Neuronal stem cell (in vitro differentiated cells): ENCODE results near the gene TPP1.

Experiments
- DNase-seq: peaks from one replicate; pipeline ENCODE4 v3.0.0-alpha.2; 2013; ENCODE audit warnings: low spot score
- H2AFZ ChIP-seq: one replicate; pipeline ENCODE4 v1.6.1; 2013; ENCODE audit warnings: mild to moderate bottlenecking, low read length, inconsistent platforms
- H2AK5ac ChIP-seq: 2 replicates; pipeline ENCODE4 v1.6.1; 2013; ENCODE audit warnings: low read depth, mild to moderate bottlenecking, inconsistent platforms, low read length, moderate library complexity, mixed read lengths
- H2BK120ac ChIP-seq: 2 replicates; pipeline ENCODE4 v1.6.1; 2013; ENCODE audit warnings: low read depth, mild to moderate bottlenecking, inconsistent platforms, low read length, moderate library complexity, mixed read lengths
- H2BK12ac ChIP-seq: one replicate; pipeline ENCODE4 v1.6.1; 2013; ENCODE audit warnings: low read length, inconsistent platforms
- H2BK15ac ChIP-seq: 2 replicates; pipeline ENCODE4 v1.6.1; 2013; ENCODE audit warnings: mild to moderate bottlenecking, low read length, inconsistent platforms, mixed read lengths
- H2BK5ac ChIP-seq: one replicate; pipeline ENCODE4 v1.6.1; 2013; ENCODE audit warnings: inconsistent platforms, mild to moderate bottlenecking, low read length, moderate library complexity
- H3K14ac ChIP-seq: one replicate; pipeline ENCODE4 v1.6.1; 2013; ENCODE audit warnings: low read length, inconsistent platforms
- H3K18ac ChIP-seq: 2 replicates; pipeline ENCODE4 v1.6.1; 2013; ENCODE audit warnings: low read length, inconsistent platforms
- H3K23ac ChIP-seq: 2 replicates; pipeline ENCODE4 v1.6.1; 2013; ENCODE audit warnings: low read depth, mild to moderate bottlenecking, mixed read lengths, low read length, inconsistent platforms; ENCODE audit not compliant: poor library complexity
- H3K27ac ChIP-seq: replicated peaks from 3 replicates; pipeline ENCODE4 v1.5.1; 2013; ENCODE audit warnings: low read length, inconsistent platforms
- H3K27me3 ChIP-seq, 3 experiments: 2 replicates each; pipeline ENCODE4 v1.6.1; 2013; ENCODE audit warnings: low read length in 3 of 3, mild to moderate bottlenecking in 2 of 3, inconsistent platforms in 1 of 3, low read depth in 1 of 3, mixed read lengths in 1 of 3, moderate library complexity in 1 of 3; ENCODE audit not compliant: control insufficient read depth in 3 of 3, insufficient read depth in 3 of 3
- H3K36me3 ChIP-seq, 2 donors: replicated peaks in 1 of 2; 2 replicates each; pipeline ENCODE4 v1.6.1; 2013; ENCODE audit warnings: low read length in 2 of 2; ENCODE audit not compliant: control insufficient read depth in 2 of 2, insufficient read depth in 2 of 2
- H3K4ac ChIP-seq: 2 replicates; pipeline ENCODE4 v1.6.1; 2013; ENCODE audit warnings: inconsistent platforms, mild to moderate bottlenecking, low read length, moderate library complexity
- H3K4me1 ChIP-seq, 2 donors: 1 replicate in 1 of 2; 2 replicates in 1 of 2; pipeline ENCODE4 v1.6.1; 2013; ENCODE audit warnings: low read length in 2 of 2, low read depth in 1 of 2; ENCODE audit not compliant: control insufficient read depth in 2 of 2, insufficient read depth in 1 of 2
- H3K4me2 ChIP-seq: one replicate; pipeline ENCODE4 v1.6.1; 2013; ENCODE audit warnings: mild to moderate bottlenecking, low read length, inconsistent platforms; ENCODE audit not compliant: insufficient read depth, poor library complexity, severe bottlenecking
- H3K4me3 ChIP-seq, 2 donors: 2 replicates each; pipeline ENCODE4 v1.5.1; 2013; ENCODE audit warnings: low read length in 2 of 2, mild to moderate bottlenecking in 2 of 2, inconsistent platforms in 1 of 2, moderate library complexity in 1 of 2
- H3K79me1 ChIP-seq: one replicate; pipeline ENCODE4 v1.6.1; 2013; ENCODE audit warnings: low read depth, mild to moderate bottlenecking, inconsistent platforms, low read length, moderate library complexity
- H3K9ac ChIP-seq: one replicate; pipeline ENCODE4 v1.6.1; 2013; ENCODE audit warnings: mild to moderate bottlenecking, low read depth, low read length, inconsistent platforms; ENCODE audit not compliant: poor library complexity
- H3K9me3 ChIP-seq, 2 donors: replicated peaks in 1 of 2; 2 replicates each; pipeline versions ENCODE3 to v1.6.1; 2013; ENCODE audit warnings: low read length in 2 of 2, mild to moderate bottlenecking in 2 of 2, inconsistent platforms in 1 of 2, low read depth in 1 of 2, mixed read lengths in 1 of 2, moderate library complexity in 1 of 2; ENCODE audit not compliant: control insufficient read depth in 2 of 2, insufficient read depth in 1 of 2
- H4K8ac ChIP-seq: one replicate; pipeline ENCODE4 v1.6.1; 2013; ENCODE audit warnings: low read depth, mild to moderate bottlenecking, inconsistent platforms, low read length, moderate library complexity
- H4K91ac ChIP-seq: one replicate; pipeline ENCODE4 v1.6.1; 2013; ENCODE audit warnings: low read length, low read depth, mild to moderate bottlenecking, inconsistent platforms; ENCODE audit not compliant: poor library complexity
- WGBS, 2 donors: extraction: QIAGEN DNeasy Blood & Tissue Kit; methylation state at CpG; one replicate each; pipeline ENCODE4 v1.1.7; 2013; ENCODE audit warnings: missing lambda C conversion rate in 2 of 2, mixed read lengths in 1 of 2; ENCODE audit not compliant: insufficient read length in 2 of 2, insufficient replicate concordance in 1 of 2; ENCODE audit errors: extremely low coverage in 2 of 2; 5-methylcytosine and 5-hydroxymethylcytosine counted together

The TPP1 gene

GRCh38 chr11:6647836-6648235, 28.6 kb upstream of the TPP1 start:
- Histone ChIP-seq H3K9me3 (no peaks in the 10 kb centered on the region), H4K8ac (no peak overlapping the region), H3K36me3 (peaks cover 0 to 77% of the 10 kb centered on the region in 2 donors), H2BK120ac (no peak overlapping the region), H3K4me1 (peaks cover 2 to 6% of the 10 kb centered on the region in 2 donors), H2BK15ac (no peak overlapping the region), H3K18ac (no peak overlapping the region), H3K14ac (no peak overlapping the region), H2BK5ac (no peak overlapping the region), H3K9ac (no peak overlapping the region), H3K79me1 (no peaks in the 10 kb centered on the region), H3K4me2 (no peak overlapping the region), H3K4ac (no peak overlapping the region), H4K91ac (no peak overlapping the region), H3K27ac (no peak overlapping the region), H2AK5ac (no peak overlapping the region), H3K23ac (no peak overlapping the region), H2AFZ (no peak overlapping the region), H3K4me3 (no peak overlapping the region), H2BK12ac (no peak overlapping the region), H3K27me3 (peaks cover 0 to 2% (median 0%) of the 10 kb centered on the region in 3 experiments)
- no CpG with 5 or more reads among the region's 2 CpGs for WGBS, 2 donors
- DNase-seq, result no peak

DNA sequence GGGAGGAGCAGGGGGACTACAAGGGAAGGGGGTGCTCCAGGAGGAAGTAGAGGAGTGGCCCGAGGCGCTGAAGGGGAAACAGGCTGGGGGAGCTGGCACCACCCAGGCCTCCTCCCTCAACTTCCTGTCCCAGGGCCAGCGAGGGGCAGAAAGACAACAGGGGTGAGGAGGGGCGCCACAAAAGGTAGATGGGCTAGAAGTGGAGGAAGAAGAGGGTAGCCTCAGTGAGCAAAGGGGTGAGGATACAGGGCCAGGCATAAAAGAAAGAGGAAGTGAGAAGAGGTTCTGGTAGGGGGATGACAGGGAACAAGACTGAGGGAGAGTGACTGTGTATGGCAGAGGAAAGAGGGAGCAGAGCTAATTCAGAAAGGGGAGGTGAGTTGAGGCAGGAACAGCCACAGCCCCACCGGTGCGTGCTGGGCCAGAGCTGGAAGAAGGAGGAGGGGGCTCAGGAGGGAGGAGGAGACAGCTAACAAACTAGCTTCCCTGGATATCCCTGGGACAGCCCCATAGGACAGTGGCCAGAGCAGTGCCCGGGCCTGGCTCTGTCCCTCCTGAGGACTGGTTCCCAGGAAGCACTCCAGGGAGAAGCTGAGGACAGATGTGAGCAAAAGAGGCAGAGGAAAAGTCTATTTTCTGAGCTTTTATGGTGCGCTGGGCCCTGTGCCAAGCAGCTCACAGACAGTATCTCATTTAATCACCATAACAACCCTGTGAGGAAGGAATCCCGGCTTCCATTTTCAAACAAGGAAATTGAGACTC, 27.9 kb upstream of the TPP1 start:
- Histone ChIP-seq H4K8ac (no peak overlapping the region), H3K18ac (no peak overlapping the region), H2BK15ac (no peak overlapping the region), H3K27me3 (peaks cover 0 to 2% (median 0%) of the 10 kb centered on the region in 3 experiments), H3K79me1 (no peaks in the 10 kb centered on the region), H3K23ac (no peak overlapping the region), H3K36me3 (peaks cover 0 to 70% of the 10 kb centered on the region in 2 donors), H3K27ac (no peak overlapping the region), H3K9ac (no peak overlapping the region), H3K4me2 (no peak overlapping the region), H3K14ac (peak overlapping the region; percentile 73), H2BK12ac (no peak overlapping the region), H2BK120ac (no peak overlapping the region), H3K9me3 (no peaks in the 10 kb centered on the region), H2AFZ (no peak overlapping the region), H2AK5ac (peak overlapping the region; percentile 22), H3K4me1 (peaks cover 2 to 6% of the 10 kb centered on the region in 2 donors), H3K4me3 (no peak overlapping the region), H4K91ac (no peak overlapping the region), H2BK5ac (no peak overlapping the region), H3K4ac (no peak overlapping the region)
- DNase-seq, result no peak
- WGBS, 2 donors, result no CpG with 5 or more reads among the region's 9 CpGs

GRCh38 chr11:6646576-6646917, 27.3 kb upstream of the TPP1 start:
- WGBS, 2 donors, result no CpG with 5 or more reads among the region's 3 CpGs
- H3K23ac ChIP-seq, result no peak overlapping the region
- no peak overlapping the region for H2AFZ ChIP-seq
- peaks cover 0 to 67% of the 10 kb centered on the region in 2 donors for H3K36me3 ChIP-seq
- H3K79me1 ChIP-seq, result no peaks in the 10 kb centered on the region
- no peak overlapping the region for H4K8ac ChIP-seq
- H3K4me1 ChIP-seq, result peaks cover 2 to 6% of the 10 kb centered on the region in 2 donors
- H3K9ac ChIP-seq, result no peak overlapping the region
- H2BK5ac ChIP-seq, result no peak overlapping the region
- H3K27ac ChIP-seq, result no peak overlapping the region
- no peak overlapping the region for H3K4me3 ChIP-seq
- H2AK5ac ChIP-seq, result peak overlapping the region; percentile 22
- no peak overlapping the region for H2BK120ac ChIP-seq
- H3K9me3 ChIP-seq, result no peaks in the 10 kb centered on the region
- DNase-seq, result no peak
- H2BK15ac ChIP-seq, result no peak overlapping the region
- H3K18ac ChIP-seq, result no peak overlapping the region
- no peak overlapping the region for H2BK12ac ChIP-seq
- H3K4me2 ChIP-seq, result no peak overlapping the region
- H3K27me3 ChIP-seq, result peaks cover 0 to 2% (median 0%) of the 10 kb centered on the region in 3 experiments
- no peak overlapping the region for H3K4ac ChIP-seq
- H4K91ac ChIP-seq, result no peak overlapping the region
- no peak overlapping the region for H3K14ac ChIP-seq

DNA sequence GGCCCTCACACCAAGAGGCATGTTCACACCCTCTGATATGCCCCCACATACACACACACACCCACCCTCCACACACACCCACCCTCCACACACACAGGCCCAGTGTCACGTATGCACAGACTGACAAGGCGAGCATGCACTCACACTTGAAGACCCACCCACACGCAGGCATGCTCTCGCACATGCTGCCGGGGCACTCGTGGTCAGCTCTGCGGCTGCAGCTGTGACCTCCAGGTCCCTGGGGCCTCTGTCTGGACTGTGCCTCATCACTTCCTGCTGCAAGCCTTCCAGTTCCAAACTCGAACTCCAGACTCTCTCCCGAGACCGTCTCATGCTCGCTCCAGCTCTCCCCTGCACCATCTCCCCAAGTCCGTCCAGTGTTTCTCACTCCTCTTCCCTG, 26.8 kb upstream of the TPP1 start:
- Histone ChIP-seq H3K36me3 (peaks cover 0 to 68% of the 10 kb centered on the region in 2 donors), H2AK5ac (no peak overlapping the region), H3K4me3 (no peak overlapping the region), H3K23ac (peak overlapping the region; percentile 77), H3K14ac (no peak overlapping the region), H2AFZ (no peak overlapping the region), H3K27ac (no peak overlapping the region), H2BK12ac (no peak overlapping the region), H3K9ac (no peak overlapping the region), H4K91ac (no peak overlapping the region), H2BK120ac (no peak overlapping the region), H3K27me3 (peaks cover 0 to 2% (median 0%) of the 10 kb centered on the region in 3 experiments), H4K8ac (no peak overlapping the region), H3K79me1 (no peaks in the 10 kb centered on the region), H3K4me2 (no peak overlapping the region), H2BK5ac (no peak overlapping the region), H3K9me3 (no peaks in the 10 kb centered on the region), H2BK15ac (no peak overlapping the region), H3K4me1 (peaks cover 2 to 6% of the 10 kb centered on the region in 2 donors), H3K4ac (no peak overlapping the region), H3K18ac (no peak overlapping the region)
- DNase-seq, result no peak
- no CpG with 5 or more reads among the region's 12 CpGs for WGBS, 2 donors
